GM03348 (cell line): ENCODE results near the gene DDIT4.
"Not testable (repeated sequence)": the region's sequence is repeated elsewhere in the genome, so short reads cannot be mapped to it uniquely, and the experiment has no call there.

Experiments
- DNase-seq: peaks from one replicate; pipeline ENCODE4 v3.0.0; 2012; ENCODE audit warnings: low spot score

DDIT4 gene

GRCh38 chr10:72295330-72295910, 21.7 kb downstream of the DDIT4 start:
- no peak for DNase-seq

DNA sequence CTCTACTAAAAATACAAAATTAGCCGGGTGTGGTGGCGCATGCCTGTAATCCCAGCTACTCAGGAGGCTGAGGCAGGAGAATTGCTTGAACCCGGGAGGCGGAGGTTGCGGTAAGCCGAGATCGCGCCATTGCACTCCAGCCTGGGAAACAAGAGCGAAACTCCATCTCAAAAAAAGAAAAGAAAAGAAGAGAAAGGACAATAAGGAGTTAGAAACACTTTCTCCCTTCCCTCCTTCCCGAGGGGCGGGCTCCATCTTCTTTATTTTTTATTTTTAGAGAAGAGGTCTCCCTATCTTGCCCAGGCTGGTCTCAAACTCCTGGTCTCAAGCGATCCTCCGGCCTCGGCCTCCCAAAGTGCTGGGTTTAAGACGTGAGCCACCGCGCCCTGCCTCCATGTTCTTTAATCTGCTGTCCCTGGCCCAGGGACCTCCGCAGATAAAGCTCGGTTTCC, 23.1 kb downstream of the DDIT4 start:
- not testable (repeated sequence) for DNase-seq

DNA sequence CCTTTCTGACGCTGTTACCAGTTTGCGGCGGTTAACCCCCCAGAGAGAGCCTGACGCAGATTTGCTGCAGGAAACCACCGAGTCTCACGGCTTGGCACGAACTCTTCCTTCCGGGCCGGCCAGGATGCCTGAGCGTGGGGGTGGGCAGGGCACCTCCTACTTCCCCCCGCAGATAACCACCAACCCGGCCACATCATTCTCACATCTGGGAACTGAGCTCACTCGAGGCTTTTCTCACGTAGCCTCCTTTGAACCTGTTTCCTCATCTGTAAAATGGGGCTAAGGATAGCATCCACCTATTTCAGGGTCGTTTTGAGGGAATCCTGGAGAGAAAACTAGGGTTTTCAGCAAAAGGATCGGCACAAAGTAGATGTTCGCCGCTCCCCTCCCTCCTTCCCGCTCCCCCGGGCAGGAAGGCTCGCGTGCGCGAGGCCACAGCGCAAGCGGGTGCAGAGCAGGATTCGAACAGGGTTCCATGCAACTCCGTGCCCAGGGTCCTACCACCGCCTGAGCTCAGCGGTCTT, 23.6 kb downstream of the DDIT4 start:
- peak; percentile 87 for DNase-seq

DNA sequence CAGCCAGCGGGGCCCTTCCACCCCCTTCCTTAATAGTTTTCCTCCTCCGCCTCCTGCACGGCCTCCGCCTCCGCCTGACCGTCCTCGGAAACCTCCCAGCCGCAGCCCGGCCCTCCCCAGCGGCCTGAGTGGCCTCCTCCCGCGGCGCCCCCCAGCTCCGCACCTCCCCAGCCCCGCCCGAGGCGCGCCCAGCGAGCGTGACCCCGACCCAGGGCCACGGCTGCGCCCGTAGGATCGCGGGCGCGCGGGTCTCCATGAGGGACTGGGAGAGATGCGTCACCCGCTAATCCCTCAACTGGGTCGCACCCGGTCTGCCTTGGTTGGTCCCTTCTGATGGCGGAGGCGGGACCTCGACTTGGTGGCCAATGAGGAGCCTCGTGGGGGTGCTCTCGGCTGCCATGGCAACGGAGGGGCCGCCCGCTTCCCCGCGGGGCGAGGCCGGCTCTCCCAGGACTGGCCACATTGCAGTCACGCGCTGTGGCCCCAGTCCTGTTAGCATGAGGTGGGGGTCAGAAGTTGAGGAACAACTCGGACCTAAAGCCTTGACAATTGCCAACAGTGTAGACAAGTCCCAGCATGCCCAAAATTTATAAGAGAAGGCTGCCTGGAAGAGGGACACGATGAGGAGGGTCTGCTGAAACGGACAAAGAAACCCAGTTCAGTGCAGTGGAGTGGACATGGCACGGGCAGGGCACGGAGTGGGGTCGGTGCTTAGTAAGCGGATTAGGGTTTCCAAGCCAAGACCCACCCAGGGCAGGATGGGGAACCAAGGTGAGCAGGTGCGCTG, 24.3 kb downstream of the DDIT4 start:
- peak; percentile 99 for DNase-seq

DNA sequence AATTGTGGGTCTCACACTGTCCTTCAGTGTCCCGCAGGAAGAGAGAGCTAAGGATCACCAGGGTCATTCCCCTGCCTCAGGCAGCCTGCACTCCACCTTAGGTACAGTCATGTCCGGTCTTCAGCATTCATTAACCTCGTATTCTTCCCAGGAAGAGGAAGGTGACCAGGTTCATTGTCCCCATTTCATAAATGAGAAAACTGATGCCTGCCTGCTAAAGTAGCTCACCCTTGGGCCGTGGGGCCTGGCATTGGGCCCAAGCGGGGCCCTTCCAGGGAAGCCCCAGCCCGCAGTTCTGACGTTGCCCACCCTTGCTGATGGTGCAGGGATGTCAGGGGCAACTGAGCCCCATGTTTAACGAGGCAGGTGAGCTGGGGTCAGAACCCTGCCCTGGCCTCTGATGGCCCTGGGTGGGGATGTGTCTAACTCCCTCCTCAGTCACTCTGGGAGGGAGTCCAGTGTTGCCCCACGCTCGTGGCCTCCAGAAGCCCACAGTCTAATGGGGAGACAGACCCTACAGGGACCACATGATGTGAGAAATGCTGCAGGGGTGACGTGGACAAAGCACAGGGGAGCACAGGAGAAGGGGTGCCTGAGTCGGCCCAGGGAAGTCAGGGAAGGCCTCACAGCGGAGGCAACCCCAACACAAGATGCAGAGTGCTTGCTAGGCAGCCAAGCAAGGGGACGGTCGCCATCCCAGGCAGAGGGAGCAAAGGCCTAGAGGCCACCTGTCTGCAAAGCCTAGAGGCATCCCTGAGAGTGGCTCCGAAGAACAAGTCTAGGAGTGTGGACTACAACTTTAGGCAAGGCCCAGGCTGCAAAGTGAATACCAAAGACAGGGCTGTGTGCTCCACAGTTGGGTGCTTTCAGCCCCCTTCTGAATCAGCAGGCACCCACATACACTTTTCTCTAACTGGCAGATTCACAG, 25.1 kb downstream of the DDIT4 start:
- DNase-seq: no peak

- DNase-seq: no peak
These were observed 29.9 kb downstream of the DDIT4 start for GRCh38 chr10:72303424-72304128.

GRCh38 chr10:72306215-72306760, 32.6 kb downstream of the DDIT4 start:
- DNase-seq: no peak

GRCh38 chr10:72307711-72308110, 34.0 kb downstream of the DDIT4 start:
- not testable (repeated sequence) for DNase-seq

GRCh38 chr10:72308320-72308987, 34.7 kb downstream of the DDIT4 start:
- DNase-seq: peak; percentile 70

GRCh38 chr10:72309290-72310240, 35.8 kb downstream of the DDIT4 start:
- DNase-seq: no peak

DNA sequence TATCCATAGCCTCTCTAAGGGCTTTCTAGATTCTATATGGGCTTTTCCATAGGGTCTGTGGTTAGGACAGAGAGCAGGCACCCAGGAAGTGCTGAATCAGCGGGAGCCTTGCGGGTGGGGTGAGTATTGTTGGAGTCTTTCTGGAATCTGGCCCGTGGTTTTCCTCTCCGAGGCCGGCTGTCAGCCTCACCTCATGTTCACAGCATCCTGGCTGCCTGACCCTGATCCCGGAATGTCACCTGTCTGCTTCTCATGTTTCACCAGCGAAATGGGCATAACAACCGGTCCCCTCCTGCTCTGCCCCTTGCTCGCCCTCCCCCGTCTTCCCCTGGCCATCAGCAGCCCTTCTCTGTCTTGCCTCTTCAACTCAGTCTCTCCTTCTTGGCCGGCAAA, 36.5 kb downstream of the DDIT4 start:
- DNase-seq: no peak

- no peak for DNase-seq
These were observed 36.9 kb downstream of the DDIT4 start for GRCh38 chr10:72310636-72311035.

GRCh38 chr10:72311667-72312066, 37.9 kb downstream of the DDIT4 start:
- no peak for DNase-seq

GRCh38 chr10:72312865-72313391, 39.2 kb downstream of the DDIT4 start:
- no peak for DNase-seq

DNA sequence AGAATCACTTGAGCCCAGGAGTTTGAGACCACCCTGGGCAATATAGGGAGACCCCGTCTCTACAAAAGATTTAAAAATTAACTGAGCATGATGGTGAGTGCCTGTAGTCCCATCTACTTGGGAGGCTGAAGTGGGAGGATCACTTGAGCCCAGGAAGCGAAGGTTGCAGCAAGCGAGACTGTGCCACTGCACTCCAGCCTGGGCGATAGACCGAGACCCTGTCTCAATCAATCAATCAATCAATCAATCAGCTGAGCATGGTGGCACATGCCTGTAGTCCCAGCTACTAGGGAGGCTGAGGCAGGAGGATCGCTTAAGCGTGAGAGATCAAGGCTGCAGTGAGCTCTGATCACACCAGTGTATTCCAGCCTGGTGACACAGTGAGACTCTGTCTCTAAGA, 40.5 kb downstream of the DDIT4 start:
- DNase-seq: no peak

DNA sequence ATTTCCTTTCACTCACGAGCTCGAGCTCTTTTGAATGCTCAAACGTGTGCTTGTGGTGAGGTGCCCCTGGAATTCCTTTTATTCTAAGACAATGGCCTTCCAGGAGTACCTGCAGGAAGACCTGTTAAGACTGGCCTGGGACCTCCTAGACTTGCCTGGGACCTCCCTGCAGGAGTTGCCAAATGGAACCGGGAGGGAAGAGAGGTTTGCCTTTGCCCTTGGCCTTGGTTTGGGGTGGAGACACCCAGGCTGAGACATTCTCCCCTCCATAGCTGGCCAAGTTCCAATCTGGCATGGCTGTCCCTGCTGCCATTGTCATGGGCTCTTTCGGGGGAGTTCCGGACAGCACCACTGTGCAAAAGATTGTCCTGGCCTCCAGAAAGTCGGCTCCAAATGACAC, 41.3 kb downstream of the DDIT4 start:
- DNase-seq: no peak

- peak; percentile 69 for DNase-seq
These were observed 42.1 kb downstream of the DDIT4 start for GRCh38 chr10:72315611-72316385.

GRCh38 chr10:72316386-72316700, 42.6 kb downstream of the DDIT4 start:
- DNase-seq: no peak
